ENCODE measurements around the gene TCFL5.

GRCh38 chr20:62882426-62882825 is 20.8 kb upstream of the TCFL5 start:
- TF ChIP-seq ZBTB40 (IDR thresholded peaks at IDR 0.05; ENCODE audit: borderline replicate concordance) (no peak), CTCF (IDR thresholded peaks at IDR 0.05 in 2 of 3, conservative IDR thresholded peaks at IDR 0.05 in 1 of 3; ENCODE audit: control insufficient read depth in 2 of 3, extremely low read depth in 1 of 3, insufficient read depth in 1 of 3, low read depth in 3 of 3, low read length in 3 of 3) (no peak), TCF7 (IDR thresholded peaks at IDR 0.05; ENCODE audit: borderline replicate concordance) (no peak), MYC (IDR thresholded peaks at IDR 0.05; ENCODE audit: insufficient read depth, insufficient read length, insufficient replicate concordance, low read length, severe bottlenecking) (no peak)
